ENCODE measurements around the gene DYDC1.
A peak's percentile ranks its signal among the peaks of the same experiment; 100 is the strongest.
"Not testable (repeated sequence)": the region's sequence is repeated elsewhere in the genome, so short reads cannot be mapped to it uniquely, and the experiment has no call there.

DYDC1 gene

DNA sequence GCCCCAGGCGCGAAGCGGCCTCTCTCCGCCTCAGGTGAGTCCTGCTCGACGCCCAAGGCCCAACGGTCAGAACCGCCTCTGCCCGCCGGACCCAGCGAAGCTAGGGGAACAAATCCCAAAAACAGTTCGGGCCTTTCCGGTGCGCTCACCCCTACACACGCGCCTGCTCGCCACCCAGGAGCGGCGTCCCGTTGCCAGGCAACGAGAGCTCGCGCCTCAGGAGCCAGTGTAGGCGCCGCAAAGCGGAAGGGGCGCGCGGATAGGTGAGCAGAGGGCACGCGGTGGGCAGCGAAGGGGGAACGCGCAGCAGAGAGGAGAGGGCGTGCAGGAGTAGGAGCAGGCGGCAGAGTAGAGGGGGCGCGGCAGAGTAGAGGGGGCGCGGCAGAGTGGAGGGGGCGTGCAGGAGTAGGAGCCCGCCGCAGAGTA is at the start of gene DYDC1, which contains the start of gene DYDC2:
TSS of gene DYDC1 (minus strand) at position 193 of the 426 bp plus-strand sequence. CDS start 4,154 bp downstream, outside the sequence.
TSS of gene DYDC2 (plus strand) at position 219 of the 426 bp plus-strand sequence. CDS start 5,663 bp downstream, outside the sequence.
- no peak for DNase-seq

DNA sequence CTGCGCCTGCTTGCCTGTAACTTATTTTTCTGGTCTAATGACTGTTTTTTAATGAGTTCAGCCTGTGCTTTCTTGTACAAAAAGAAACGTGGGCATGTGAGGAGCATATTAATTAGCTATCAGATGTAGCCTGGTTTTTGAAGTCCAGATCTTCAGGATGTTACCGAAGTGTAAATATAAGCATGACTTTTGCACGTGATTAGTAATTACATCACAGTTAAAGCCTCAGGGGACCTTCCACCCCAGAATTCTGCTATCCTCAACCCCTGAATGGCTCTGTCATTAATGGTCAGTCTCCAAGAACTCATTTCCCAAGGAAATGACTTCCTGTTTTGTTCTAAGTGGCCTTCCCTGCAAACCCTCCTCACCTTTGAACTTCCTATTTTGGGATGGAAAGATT is 49.6 kb upstream of the DYDC1 start:
- no peak for DNase-seq

DNA sequence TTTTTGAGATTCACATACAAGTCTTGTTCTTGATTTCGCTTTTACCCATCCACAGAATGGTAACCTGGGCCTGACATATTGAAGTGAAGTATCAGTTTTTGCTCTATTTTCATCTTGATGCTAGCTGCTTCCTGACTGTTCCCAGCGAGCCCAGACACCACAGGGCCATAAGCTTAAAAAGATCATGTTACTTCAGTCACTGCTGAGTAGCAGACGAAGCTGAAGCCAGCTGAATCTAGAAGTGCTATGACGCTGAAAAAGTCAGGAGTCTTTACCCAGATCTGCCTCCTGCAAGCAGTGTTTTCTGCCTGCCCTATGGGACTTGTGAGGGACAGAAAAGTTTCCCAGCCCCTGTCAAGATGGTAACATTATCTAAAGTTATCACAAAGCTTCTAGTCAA is 49.1 kb upstream of the DYDC1 start:
- DNase-seq, result no peak

DNA sequence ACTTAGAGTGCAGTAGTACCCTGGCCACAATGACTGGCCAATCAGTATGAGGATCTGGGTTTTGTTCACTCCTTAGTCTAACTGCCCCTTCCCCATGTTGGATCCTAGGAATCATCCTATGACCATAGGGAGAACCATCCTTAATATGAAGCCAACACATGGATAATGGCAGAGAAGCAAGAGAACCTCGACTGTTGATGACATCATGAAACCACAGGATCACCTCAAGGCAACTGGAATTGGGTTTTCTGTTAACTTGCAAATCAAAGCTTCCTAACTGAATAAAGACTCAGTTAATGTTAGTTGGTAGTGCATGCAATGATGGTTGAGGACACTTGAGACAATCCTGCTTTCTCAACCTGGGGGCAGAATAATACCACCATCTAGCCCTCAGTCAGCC is 48.5 kb upstream of the DYDC1 start:
- no peak for DNase-seq

- no peak for DNase-seq
These were observed 43.7 kb upstream of the DYDC1 start for GRCh38 chr10:80400136-80400804.

- DNase-seq, result no peak
These were observed 40.5 kb upstream of the DYDC1 start for GRCh38 chr10:80397014-80397413.

- no peak for DNase-seq
These were observed 37.9 kb upstream of the DYDC1 start for GRCh38 chr10:80394358-80394916.

- DNase-seq, result no peak
These were observed 35.7 kb upstream of the DYDC1 start for GRCh38 chr10:80392250-80392649.

DNA sequence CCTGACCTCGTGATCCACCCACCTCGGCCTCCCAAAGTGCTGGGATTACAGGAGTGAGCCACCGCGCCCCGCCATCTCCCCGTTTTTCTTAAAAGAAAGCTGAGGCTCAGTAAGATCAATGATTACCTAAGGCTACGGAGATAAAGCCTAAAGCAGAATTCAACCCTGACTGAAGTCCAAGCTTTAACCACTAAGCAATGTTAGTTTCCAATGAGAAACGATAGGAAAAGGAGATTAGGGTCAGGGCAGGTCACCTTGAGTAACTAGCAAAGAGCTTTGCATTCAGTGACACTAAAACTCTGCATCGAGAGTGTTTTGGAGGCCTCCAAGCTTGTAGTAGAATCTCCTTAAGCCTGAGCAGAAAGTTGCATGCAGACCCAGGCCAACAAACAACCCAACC is 34.2 kb upstream of the DYDC1 start:
- DNase-seq, result no peak

DNA sequence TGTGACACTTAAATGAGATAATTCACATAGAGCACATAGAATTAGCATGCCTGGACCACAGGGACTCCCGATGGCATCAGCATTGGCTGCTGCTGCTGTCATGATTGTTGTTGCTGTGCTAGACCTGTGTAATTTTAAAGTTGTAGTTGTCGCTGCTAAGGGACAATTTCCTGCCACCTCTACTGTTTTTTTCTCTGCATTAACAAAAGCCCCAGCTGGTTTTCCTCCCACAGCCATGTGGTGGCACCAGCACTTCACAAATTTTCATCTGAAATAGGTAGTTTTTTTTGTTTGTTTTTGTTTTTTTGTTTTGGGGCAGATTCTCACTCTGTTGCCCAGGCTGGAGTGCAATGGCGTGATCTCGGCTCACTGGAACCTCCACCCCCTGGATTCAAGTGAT is 26.4 kb upstream of the DYDC1 start:
- peak; percentile 6 for DNase-seq

DNA sequence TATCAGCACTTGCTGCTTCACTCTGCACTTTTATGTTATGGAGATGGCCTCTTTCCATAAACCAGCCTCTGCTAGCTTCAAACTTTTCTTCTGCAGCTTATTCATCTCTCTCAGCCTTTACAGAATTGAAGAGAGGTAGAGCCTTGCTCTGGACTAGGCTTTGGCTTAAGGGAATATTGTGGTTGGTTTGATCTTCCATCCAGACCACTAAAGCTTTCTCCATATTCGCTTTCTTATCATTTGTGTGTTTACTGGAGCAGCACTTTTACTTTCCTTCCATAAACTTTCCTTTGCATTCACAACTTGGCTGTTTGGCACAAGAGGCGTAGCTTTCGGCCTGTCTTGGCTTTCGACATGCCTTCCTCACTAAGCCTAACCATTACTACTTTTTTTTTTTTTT is 23.6 kb upstream of the DYDC1 start:
- no peak for DNase-seq

DNA sequence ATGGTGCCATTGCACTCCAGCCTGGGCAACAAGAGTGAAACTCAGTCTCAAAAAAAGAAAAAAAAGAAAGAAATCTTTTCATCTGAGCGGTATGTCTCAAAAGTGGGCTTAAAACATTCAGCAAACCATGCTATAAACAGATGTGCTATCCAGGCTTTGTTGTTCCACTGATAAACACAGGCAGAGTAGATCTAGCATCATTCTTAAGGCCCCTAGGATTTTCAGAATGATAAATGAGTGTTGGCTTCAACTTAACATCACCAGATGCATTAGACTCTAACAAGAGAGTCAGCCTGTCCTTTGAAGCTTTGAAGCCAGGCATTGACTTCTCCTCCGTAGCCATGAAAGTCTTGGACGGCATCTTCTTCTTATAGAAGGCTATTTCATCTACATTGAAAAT is 23.1 kb upstream of the DYDC1 start:
- no peak for DNase-seq

- DNase-seq, result no peak
These were observed 16.9 kb upstream of the DYDC1 start for GRCh38 chr10:80373502-80373901.

DNA sequence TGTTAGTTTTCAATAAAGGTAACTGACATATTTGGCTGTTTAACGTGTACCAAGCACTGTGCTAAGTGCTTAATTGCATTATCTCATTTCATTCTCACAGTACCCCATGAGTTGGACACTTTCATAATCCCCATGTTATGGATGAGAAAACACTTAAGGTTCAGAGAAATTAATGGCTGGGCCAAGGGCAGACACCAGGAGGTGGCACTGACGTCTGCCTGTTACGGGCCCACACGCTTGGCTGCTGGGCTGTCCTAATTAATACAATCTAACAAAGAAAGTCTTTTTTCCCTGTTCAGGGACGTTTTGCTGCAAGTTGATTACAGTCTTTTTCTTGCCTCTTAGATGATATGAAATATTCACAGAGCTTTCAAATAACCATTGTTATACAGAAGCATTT is 16.1 kb upstream of the DYDC1 start:
- no peak for DNase-seq

DNA sequence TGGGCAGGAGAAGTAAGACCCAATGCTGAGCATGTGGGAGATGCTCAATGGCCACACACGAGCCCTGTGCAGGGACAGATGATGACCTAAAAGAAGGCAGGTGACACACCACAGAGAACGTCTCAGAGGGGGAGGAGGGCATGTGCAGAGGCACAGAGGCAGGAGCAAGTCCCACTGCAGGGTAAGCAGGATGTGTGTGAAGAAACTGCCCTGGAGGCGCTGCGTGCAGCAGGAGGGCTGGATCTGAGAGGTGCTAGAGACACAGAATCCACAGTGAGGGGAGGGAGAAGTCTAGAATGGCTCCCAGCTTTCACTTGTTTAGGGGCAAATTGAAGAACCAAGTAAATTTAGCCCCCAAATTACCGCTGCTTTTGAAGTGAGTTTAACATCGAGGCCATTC is 14.9 kb upstream of the DYDC1 start:
- DNase-seq, result no peak

DNA sequence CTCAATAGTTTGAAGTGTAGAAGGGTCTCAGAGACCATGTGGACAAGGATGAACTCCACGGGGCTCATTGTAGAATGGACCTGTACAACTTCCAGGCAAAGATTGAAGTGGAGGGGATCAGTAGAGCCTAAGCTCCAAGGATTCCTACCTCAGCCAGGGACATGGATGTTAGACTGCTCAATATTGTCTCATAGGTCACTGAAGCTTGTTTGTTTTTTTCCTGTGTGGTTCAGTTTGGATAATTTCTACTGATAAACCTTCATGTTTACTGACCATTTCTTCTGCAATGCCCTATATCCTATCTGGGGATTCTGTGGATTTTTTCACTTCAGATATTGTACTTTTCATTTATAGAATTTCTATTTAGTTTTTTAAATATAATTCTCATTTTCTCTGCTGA is 9.0 kb upstream of the DYDC1 start:
- no peak for DNase-seq

- DNase-seq, result no peak
These were observed 3.1 kb upstream of the DYDC1 start for GRCh38 chr10:80359644-80360043.

DNA sequence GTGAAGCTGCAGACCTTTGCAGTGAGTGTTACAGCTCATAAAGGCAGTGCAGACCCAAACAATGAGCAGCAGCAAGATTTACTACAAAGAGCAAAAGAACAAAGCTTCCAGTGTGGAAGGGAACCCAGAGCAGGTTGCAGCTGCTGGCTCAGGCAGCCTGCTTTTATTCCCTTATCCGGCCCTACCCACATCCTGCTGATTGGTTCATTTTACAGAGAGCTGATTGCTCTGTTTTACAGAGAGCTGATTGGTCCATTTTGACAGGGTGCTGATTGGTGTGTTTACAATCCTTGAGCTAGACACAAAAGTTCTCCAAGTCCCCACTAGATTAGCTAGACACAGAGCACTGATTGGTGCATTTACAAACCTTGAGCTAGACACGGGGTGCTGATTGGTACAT is 2.4 kb upstream of the DYDC1 start:
- not testable (repeated sequence) for DNase-seq

DNA sequence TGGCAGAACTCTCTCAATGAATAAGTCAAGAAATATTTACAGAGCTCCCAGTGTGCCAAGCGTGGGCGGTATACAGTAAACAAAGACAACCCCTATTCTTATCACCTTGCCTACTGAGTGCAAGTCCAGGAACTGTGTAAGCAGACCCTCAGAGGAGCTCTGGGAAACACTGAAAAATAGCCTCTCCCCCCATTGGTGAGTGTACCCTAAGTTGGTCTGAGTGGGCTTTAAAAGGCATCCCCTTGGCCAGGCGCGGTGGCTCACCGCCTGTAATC is 1.2 kb upstream of the DYDC1 start:
- no peak for DNase-seq

- no peak for DNase-seq
These were observed 665 bp upstream of the DYDC1 start for GRCh38 chr10:80356989-80357850.

DNA sequence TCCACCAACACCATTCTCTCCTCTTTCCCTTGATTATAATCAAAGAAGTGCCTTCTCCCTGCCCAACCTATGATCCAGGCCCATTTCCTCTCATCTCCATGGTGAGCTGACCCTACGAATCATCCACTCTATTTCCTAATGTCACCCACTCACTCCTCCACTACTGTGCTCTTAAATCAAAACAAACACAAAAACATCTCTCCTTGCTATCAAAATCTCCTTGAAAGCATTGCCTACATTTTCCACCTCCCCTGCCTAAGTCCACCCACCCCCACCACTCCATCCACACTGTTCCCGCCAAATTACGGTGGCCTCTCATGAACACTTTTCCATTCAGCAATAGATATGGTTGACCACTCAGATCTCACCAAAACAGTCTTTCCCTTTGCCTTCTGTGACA is 5.3 kb downstream of the DYDC1 start:
- DNase-seq, result no peak

- no peak for DNase-seq
These were observed 6.3 kb downstream of the DYDC1 start for GRCh38 chr10:80350251-80350650.

DNA sequence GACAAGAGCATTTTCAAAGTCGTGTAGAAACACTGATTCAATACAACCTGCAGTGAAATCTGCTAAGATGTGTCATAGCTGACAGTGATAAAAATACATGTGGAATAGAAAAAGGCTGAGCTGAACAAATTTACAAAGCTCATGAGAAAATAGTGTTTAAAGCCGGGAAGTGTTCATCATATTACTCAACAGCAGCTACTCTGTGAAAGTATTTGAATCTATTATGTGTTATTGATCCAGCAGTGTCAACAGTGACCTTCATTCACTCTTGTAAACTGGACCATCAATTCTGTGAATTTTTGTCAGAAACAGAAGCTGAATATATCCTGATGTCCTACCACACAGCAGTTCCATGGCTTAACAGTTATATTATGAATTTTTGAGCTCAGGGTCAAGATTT is 11.6 kb downstream of the DYDC1 start:
- no peak for DNase-seq

DNA sequence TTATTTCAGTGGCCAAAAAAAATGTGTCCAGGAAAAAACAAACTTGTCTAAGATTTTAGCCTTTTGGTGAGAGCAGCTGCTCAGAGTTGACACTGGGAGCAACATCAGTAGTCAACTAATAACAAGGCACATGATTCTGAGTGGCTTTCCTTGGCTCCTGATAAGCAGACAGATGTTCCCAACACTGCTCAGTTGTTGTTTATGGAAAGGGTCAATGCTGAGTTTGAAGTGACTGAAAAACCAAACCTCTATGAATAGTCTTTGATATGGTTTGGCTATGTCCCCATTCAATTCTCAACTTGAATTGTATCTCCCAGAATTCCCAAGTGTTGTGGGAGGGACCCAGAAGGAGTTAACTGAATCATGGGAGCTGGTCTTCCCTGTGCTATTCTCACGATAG is 12.3 kb downstream of the DYDC1 start:
- no peak for DNase-seq

Data from T1000 (cell line).